B cell (primary cell): ENCODE results near the gene HLCS.

Experiments
- CTCF ChIP-seq: fragments of 200-600 bp; IDR thresholded peaks from one replicate; pipeline ENCODE4 v1.8.0; 2022; ENCODE audit warnings: antibody characterized with exemption, mild to moderate bottlenecking
- EZH2 ChIP-seq: IDR thresholded peaks from 2 replicates; pipeline ENCODE4 v1.6.1; 2012; ENCODE audit warnings: borderline replicate concordance, low read depth, mild to moderate bottlenecking, moderate library complexity, low read length; ENCODE audit not compliant: insufficient read depth, poor library complexity, severe bottlenecking

GRCh38 chr21:36728371-36729111 is 237.9 kb downstream of the HLCS start:
- TF ChIP-seq EZH2 (no peak), CTCF (no peak)
